Skeletal muscle cell (primary cell): ENCODE data around the gene RORC.

Experiments
- DNase-seq: peaks from one replicate; pipeline ENCODE4 v3.0.0-alpha.2; 2010; ENCODE audit warnings: low read depth
- H3K4me3 ChIP-seq: 2 replicates; pipeline ENCODE4 v1.5.1; 2011; ENCODE audit warnings: low read depth, mild to moderate bottlenecking, control low read depth, low read length, moderate library complexity

RORC gene

DNA sequence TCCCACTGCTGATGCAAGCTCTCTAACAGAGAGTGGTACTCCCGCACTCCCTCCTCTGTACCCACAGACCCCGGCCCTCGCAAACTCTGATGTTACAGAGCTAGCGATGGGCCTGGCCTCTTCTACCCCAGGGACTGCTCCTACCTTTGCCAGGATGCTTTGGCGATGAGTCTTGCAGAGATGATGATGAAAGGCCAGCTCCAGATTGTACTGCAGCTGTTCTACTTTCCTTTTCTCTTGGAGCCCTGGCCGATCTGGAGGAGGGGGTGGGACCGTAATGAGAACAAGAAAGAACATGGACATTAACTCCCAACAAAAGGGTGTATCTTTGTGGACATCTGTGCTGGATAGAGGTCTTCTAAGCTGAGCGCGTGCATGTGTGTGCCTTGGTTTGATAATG lies 20.4 kb downstream of the RORC start:
- DNase-seq = peak; percentile 65

DNA sequence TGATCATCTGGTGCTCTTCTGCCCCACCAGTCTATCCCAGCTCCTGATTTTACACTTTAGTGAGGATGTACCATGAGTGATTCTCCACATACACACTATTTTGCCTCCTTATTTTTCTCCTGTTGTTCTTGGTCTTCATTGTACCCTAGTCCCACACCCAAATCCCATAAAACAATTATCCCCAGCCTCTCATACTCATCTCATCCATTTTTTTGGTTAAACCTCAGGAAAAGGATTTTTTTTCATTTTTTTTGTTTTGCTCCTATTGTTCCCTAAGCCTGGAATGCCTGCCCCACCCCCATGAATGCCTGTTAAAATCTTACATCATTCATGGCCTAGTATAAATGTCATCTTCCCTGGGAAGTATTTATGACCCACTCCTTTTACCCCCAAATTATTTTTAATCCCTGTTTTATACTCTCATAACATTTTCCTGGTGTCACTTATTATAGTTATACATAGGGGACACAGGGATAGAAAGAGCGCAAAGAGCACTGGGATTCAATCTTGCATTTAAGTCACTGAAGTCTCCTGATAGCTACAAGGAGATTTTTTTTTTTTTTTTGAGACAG lies 21.5 kb downstream of the RORC start:
- no peak overlapping the region for H3K4me3 ChIP-seq
- DNase-seq = no peak

More for the DNA sequence above, 20.4 kb downstream of the RORC start:
- H3K4me3 ChIP-seq = no peak overlapping the region

DNA sequence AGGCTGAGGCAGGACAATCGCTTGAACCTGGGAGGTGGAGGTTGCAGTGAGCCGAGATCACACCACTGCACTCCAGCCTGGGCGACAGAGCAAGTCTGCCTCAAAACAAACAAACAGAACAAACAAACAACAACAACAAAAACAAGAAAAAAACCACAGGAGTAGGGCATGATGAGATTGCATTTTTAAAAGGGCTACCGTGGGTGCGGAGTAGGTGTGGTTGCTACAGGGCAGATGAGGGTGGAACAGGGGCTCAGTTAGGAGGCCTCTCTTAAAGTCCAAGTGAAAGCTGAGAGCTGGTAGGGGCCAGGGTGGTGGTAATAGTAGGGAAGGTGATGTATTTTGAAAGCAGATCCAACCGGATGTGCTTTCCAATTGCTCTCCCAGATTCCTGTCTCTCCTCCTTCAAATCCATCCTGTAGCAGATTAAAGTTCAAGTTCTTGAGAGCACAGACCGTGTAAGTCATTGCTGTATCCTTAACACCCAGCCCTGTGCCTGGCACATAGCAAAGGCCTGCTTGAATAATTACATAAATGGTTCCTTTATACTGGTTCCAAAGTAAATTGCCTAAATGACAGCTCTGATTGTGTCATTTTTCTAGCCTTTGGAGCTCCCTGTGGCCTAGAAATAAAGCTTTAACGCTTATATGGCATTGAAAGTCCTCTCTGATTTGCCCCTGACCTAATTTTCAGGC lies 22.2 kb downstream of the RORC start:
- DNase-seq = no peak
- H3K4me3 ChIP-seq = no peak overlapping the region

DNA sequence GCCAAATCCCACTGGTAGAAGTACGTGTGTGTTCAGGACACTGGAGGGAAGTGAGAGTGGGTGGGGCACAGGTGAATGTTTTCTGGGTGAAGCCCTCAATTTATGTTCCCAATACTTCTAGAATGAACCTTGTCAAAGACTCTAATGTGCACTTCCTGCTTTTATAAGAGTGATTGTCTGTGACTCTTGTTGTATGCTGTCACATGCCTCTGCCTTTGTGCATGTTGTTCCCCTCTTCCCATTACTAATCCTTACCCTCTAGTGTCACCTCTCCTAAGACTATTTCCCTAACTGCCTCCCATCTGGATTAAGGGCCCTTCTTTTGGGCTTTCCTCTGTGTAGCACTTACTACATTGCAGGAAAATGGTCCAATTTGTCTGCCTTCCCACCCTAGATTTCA lies 23.8 kb downstream of the RORC start:
- DNase-seq = no peak
- H3K4me3 ChIP-seq = no peak overlapping the region

DNA sequence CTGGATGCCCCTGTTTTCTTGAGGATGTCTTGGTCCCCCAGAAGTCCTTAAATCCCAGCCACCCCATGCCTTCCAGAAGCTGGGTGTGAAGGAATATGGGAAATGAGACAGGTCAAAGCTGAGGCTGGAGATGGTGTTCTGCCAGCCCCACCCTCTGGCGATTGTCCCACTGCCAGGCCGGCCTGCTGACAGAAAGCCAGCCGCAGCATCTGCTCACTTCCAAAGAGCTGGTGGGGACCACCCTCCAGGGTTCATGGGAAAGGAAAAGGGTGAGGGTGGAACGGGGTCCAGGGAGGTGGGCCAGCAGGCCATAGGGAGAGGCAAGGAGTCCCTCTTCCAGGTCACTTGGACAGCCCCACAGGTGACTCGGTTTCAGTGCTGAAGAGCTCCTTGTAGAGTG lies 24.5 kb downstream of the RORC start:
- H3K4me3 ChIP-seq = no peak overlapping the region
- DNase-seq = no peak

DNA sequence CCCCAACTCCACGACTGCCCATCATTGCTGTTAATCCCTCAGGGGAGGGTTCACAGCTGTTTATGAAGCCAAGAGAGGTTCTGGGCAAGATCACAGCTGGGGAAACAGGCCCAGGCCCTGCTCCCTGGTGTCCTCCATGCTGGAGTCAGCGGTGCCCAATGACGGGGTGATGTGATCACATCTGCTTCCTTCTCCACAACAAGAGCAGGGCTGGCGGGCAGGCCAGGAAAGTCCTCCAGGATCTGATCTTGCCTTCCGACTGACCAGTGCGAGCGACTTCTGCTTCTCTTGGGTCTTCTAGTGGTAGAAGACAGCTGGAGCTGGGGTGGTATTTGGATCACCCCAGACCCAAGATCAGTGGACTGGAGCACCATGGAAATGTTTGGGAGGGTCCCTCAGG lies 25.4 kb downstream of the RORC start:
- H3K4me3 ChIP-seq = no peak overlapping the region
- DNase-seq = no peak

DNA sequence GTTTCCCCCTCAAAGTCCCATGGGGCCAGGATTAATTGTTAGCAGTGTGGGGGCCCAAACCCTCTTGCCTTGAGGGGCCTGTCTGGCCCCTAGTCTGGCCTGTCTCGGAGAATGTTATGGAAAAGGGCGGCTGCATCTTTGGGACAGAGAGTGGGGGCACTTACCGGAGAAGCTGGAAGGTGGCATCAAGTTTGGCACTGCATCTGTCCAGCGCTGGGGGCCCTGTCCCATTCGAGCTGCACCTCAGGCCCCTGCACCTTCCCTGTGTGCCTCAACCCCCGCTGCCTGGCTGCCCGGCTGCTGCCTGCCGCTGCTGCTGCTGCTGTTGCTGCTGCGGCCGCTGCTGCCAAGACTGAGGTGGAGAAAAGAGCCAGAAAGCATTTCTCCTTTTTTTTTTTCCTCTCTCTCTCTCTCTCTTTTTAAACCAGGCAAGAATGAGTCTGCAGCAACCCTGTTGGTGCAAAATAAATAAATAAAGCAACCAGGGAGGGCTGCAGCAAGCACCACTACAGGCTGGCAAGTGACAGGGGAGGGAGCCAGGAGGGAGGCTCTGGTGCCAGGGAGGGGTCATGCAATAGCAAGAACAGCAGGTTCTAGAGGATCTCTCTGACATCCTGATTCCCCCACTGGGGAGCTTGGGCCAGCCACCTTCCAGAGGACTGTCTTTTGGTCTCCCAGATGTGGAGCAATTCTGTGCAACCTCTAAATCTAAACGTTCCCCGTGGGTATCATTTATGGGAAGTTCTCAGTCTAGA lies 26.4 kb downstream of the RORC start, which contains the start of gene LINGO4:
TSS of gene LINGO4 (minus strand) at position 354 of the 755 bp plus-strand sequence. CDS start 2,715 bp downstream, outside the sequence.
- DNase-seq = no peak
- no peak within 1 kb of the TSS for H3K4me3 ChIP-seq

DNA sequence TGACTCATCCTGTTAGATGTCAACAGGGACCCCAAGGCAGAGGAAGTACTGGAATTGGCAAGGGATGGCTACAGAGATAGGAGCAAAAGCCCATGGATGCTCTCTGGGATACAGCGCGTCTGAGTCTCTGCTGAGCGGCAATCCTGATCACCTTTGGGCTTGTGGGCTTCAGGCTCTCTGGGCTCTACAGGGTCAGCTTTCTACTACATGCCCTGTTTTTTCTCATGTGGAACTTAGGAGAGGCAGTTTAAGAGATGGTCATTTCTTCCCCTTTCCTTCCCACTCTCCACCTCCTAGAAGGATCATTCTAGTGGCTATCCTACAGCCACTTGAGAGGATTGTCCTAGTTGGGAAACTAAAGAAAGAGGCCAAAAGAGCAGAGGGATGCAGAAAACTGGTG lies 27.7 kb downstream of the RORC start:
- H3K4me3 ChIP-seq = no peak overlapping the region
- no peak for DNase-seq

DNA sequence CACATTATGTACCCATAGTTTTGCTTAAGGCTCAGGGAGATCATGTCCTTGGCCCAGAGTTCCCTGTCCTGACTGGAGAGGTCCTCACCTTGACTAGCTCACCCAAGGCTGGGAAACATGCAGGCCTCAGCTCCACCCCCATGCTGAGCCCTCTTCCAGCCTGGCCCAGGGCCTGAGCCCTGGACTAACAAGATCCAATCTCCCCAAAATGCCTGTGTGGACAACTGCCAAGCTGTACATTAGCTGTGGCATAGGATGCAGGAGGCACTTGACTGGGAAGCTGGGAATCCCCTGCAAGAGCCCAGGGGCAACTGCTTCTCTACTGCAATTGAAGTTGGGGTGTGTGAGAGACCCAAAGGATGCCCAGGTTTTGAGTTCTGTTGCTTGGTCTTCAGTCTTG lies 28.4 kb downstream of the RORC start:
- no peak overlapping the region for H3K4me3 ChIP-seq
- DNase-seq = no peak

DNA sequence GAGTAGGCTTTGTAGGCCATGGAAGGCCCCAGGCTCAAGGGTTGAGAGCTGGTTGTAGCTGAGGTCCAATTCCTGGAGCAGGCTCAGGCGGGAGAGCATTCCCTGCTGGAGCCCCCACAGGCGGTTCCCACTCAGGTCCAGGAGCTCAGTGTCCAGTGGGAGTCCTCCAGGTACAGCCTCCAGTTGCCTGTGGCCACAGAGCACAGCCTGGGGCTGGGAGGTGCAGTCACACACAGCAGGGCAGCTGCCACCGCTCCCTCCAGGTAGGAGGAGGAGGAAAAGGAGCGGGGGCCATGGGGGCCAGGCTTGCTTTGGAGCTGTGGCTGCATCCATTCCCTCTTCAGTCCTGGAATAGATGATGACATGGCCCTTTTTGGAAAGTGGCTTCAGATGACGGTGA lies 29.2 kb downstream of the RORC start:
- DNase-seq = no peak
- H3K4me3 ChIP-seq = no peak overlapping the region

DNA sequence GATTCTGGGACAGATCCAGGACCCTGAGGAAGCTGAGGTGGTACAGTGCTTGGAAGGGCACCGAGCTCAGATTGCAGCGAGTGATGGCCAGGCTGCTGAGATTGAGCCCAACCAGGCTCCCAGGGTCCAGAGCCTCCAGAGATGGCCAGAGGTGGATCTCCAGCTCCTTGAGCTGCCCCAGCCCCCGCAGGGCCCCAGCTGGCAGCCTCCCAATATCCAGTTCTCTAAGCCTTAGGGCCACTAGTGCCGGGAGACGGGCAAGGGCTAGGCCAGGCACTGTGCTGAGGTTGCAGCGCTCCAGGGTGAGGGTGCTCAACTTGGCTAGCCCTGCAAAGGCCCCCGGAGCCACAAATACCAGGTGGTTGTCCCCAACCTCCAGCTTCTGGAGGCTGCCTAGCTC lies 29.8 kb downstream of the RORC start:
- no peak overlapping the region for H3K4me3 ChIP-seq

DNA sequence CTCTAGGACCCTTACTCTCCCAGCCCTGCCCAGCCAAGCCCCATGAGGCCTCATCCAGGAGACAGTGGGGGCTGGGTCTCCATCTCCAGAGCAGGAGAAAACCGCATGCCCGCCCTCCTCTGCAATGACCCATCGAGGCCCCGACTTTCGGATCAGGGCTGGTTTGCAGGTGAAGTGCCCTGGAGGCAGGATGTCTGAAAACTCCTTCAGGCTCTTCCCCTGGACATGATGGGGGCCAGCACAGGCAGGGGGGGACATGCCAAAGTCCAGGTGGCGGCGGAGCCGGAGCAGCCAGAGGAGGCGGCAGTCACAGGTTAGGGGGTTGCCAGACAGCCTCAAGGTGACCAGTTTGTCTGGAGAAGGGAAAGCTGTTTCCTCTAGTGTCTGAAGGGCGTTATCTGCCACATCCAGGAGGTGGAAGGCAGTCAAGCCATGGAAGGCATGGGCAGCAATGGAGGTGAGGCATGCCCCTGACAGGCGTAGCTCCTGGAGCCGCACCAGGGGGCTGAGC lies 30.2 kb downstream of the RORC start:
- no peak for DNase-seq

More for the DNA sequence above, 29.8 kb downstream of the RORC start:
- no peak for DNase-seq

DNA sequence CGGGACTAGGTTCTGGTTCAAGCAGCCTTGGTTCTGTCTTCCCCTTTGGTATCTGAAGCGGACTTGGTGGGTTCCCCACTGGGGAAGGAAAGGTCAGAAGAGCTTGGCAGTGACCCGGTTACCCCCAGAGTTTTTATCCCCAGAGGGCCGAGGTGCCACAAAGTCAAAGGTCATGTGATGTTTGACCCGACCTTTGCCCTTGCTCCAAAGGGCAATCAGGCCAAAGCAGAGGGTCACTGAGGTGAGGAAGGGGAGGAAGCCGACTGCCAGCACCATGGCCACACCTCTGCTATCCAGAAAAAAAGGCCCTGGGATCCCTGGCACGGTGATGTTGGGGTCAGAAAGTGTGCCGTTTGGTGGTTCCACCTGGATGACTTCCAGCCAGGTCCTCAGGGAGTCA lies 30.8 kb downstream of the RORC start:
- H3K4me3 ChIP-seq = no peak overlapping the region
- DNase-seq = no peak

More for the DNA sequence above, 30.2 kb downstream of the RORC start:
- H3K4me3 ChIP-seq = no peak overlapping the region

DNA sequence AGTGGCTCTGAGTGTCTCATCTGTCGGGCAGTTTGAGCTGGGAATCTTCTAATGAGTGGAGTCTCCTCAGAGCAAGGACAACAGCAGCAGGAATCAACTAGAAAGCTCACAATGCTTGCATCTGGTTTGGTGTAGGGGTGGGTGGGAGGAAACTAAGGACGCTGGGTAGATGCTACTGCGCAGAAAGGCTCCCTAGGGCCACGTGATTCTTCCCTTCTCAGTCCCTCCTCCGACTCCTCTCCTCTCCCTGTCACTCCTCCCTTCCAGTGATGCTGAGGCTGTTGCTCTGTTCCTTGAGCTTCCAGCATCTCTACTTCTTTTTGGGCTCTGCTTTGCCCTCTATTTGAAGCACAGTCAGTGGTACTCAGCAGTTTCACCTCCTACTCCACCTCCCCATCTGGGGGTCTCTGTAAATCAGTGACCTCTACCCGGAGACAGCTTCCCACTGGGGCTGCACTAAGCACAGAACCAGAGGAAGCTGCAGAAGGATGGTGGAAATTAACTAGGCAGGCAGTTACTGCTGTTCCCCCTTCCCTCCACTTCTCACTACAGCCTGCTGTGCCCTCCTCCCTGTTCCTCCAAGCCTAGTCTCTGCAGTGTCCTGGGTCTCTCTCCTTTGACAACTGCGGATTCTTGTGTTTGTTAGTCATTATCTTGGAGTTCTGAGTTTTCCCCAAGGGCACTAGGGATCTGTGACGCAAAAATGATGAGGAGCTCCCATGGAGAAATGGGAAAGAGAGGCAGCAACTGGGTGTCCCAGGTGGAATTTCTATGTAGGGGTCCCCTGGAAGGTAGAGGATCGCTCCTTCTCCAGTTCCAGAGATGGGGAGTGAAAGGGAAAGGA lies 32.2 kb downstream of the RORC start:
- DNase-seq = no peak
- no peak overlapping the region for H3K4me3 ChIP-seq

DNA sequence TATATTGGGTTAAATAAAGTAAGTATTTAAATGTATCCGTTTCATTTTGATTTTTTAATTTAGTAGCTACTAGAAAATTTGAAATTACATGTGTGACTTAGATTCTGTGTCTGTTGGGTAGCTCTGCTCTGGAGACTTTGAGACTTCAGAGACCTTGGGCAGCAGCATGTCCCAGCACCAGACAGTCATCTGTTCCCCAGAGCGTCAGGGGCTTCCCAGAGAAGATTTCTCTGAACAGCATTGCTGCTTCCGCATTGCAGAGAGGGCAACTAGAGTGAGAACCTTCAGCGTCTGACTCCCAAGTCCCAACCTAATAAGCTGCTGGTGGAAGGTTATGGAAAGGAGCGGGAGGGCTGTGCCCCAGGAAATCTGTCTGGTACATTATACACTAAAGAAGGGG lies 33.0 kb downstream of the RORC start:
- DNase-seq = no peak
- H3K4me3 ChIP-seq = no peak overlapping the region

DNA sequence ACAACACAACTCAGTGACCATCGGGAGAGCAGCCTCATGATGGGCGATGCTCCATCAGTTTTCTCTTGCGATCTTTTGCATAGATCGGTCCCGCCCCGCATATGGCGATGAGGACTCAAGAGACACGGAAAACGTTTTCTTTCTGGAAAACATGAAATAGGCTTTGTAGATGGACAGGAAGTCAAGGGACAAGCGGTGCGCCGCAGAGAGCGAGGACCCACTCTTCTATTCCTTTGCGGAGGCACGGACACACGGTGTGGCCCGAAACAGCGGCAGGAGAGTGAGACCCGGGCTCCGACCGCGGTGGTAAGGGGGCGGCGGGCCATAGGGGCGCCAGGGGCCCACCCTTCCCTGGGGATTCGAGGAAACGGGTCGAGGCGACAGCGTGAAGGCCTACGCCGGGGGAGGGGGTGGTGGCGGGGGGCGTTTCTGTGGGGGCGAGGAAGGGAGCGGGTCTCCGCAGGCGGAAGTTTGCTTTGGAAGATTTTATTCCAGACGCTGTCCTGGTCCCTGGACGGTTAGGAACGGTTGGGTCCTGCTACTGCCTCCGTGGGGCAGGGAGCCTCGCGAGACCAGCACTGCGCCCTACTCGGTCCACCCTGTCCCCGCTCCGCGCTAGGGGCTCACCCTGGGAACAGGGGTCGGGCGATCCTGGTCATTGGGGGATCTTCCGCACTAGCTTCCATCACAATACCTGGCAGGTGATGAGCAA lies 40.5 kb downstream of the RORC start:
- no peak for DNase-seq
- H3K4me3 ChIP-seq = peak overlapping the region; percentile 71

DNA sequence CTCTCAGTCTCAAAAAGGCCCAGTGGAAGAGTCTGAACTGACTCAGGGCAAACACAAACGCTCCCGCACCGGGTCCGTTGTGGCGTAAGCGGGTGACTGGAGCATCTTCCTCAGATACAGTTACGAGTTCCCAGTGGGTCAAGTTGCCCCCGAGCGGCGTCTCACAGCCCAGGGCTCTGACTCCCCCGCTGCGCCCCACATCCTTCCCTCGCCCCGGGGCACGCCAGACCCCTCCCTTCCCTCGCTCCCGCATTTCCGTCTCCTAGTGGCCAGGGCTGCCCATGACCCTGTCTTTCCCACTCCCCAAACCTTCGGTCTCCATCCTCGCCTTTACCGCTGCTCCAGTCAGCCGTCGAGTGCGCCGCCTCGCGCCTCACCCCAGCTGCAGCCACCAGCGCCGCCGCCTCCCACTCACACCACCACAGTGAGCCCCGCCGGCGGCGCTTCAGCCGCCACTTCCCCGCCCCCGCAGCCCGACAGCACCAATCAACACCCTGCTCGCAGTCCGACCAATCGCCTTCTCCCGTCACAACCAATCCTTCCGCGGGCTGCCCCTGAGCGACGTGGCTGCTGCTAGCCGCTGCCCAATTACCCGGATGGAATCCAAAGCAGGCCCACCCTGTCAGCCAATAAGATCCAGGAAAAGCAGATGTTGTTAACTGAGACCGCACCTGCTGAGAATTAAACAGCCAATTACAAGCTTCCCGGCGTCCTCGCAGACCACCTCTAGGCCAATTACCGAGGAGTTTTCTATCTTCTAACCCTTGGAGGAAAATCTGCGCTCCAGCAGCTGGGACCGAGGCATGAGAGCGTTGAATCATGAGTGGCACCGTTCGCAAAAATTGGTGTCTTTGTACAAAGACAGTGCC lies 41.3 kb downstream of the RORC start, which contains the start of gene TDRKH:
TSS of gene TDRKH (minus strand) at position 430 of the 869 bp plus-strand sequence. CDS start 7,478 bp downstream, outside the sequence.
- DNase-seq = peak; percentile 99
- H3K4me3 ChIP-seq = peak within 1 kb of the TSS; percentile 71

DNA sequence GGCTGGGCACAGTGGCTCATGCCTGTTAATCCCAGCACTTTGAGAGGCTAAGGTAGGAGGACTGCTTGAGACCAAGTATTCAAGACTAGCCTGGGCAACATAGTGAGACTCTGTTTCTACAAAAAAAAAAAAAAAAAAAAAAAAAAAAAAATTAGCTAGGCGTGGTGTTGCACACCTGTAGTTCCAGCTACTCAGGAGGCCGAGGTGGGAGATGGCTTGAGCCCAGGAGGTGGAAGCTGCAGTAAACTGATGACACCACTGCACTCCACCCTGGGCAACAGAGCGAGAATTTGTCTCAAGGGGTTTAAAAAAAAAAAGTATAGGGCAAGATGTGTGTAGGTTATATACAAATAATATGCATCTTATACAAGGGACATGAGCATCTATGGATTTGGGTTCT lies 43.9 kb downstream of the RORC start:
- DNase-seq = no peak
- no peak overlapping the region for H3K4me3 ChIP-seq
